HCT116 (cell line): Measurements from ENCODE around the gene TBXAS1.

Experiments used
- ELF1 ChIP-seq: IDR thresholded peaks from 2 replicates; pipeline ENCODE4 v1.6.1; 2012; ENCODE audit warnings: low read depth, borderline replicate concordance
- EZH2 ChIP-seq: fragments of 200-600 bp; sonication (generic); IDR thresholded peaks from 2 replicates; pipeline ENCODE4 v1.6.1; 2017; ENCODE audit warnings: antibody characterized with exemption, mixed run types
- EZH2phosphoT487 ChIP-seq: fragments of 200-600 bp; IDR thresholded peaks from 2 replicates; pipeline ENCODE4 v1.6.1; 2018; ENCODE audit warnings: antibody characterized with exemption, borderline replicate concordance
- JUND ChIP-seq: IDR thresholded peaks from 2 replicates; pipeline ENCODE4 v1.6.1; 2012
- POLR2A ChIP-seq: IDR thresholded peaks from 2 replicates; pipeline ENCODE4 v1.7.0; 2011; ENCODE audit warnings: borderline replicate concordance; ENCODE audit not compliant: insufficient read depth, insufficient read length; ENCODE audit errors: extremely low read depth
- POLR2AphosphoS5 ChIP-seq: IDR thresholded peaks from 2 replicates; pipeline ENCODE4 v1.6.1; 2011; ENCODE audit warnings: mild to moderate bottlenecking, low read depth, low read length, moderate library complexity
- RAD21 ChIP-seq: IDR thresholded peaks from 2 replicates; pipeline ENCODE4 v1.6.1; 2012; ENCODE audit warnings: low read depth, mild to moderate bottlenecking
- SIN3A ChIP-seq: IDR thresholded peaks from 2 replicates; pipeline ENCODE4 v1.6.1; 2012; ENCODE audit warnings: low read depth
- SRF ChIP-seq: IDR thresholded peaks from 2 replicates; pipeline ENCODE4 v1.6.1; 2012; ENCODE audit warnings: low read depth
- ZNF274 ChIP-seq: fragments of 200-500 bp; sonication (Bioruptor generic); IDR thresholded peaks from 2 replicates; pipeline ENCODE4 v1.6.1; 2014; ENCODE audit warnings: mild to moderate bottlenecking, low read depth, low read length, inconsistent platforms
- TF ChIP-seq, protein P1 (sequence below), 3 experiments: fragments of 200-600 bp in 1 of 3; sonication (generic) in 1 of 3; IDR thresholded peaks in 2 of 3; conservative IDR thresholded peaks in 1 of 3; 2 replicates each; pipeline ENCODE4 v1.5.1; 2012 to 2017; ENCODE audit warnings: low read depth in 2 of 3, low read length in 2 of 3, antibody characterized with exemption in 1 of 3, borderline replicate concordance in 1 of 3, control low read depth in 1 of 3, mild to moderate bottlenecking in 1 of 3, mixed read lengths in 1 of 3, mixed run types in 1 of 3, moderate library complexity in 1 of 3; ENCODE audit not compliant: insufficient read depth in 1 of 3
- TF ChIP-seq, protein P2 (sequence below): IDR thresholded peaks from 2 replicates; pipeline ENCODE4 v1.6.1; 2012
- TF ChIP-seq, protein P3 (sequence below): IDR thresholded peaks from 2 replicates; pipeline ENCODE4 v1.6.1; 2012; ENCODE audit warnings: low read depth
- TF ChIP-seq, protein P4 (sequence below): IDR thresholded peaks from 2 replicates; pipeline ENCODE4 v1.6.1; 2011; ENCODE audit warnings: mild to moderate bottlenecking, low read length, moderate library complexity; ENCODE audit not compliant: insufficient replicate concordance; ENCODE audit errors: extremely low read depth

DNA sequence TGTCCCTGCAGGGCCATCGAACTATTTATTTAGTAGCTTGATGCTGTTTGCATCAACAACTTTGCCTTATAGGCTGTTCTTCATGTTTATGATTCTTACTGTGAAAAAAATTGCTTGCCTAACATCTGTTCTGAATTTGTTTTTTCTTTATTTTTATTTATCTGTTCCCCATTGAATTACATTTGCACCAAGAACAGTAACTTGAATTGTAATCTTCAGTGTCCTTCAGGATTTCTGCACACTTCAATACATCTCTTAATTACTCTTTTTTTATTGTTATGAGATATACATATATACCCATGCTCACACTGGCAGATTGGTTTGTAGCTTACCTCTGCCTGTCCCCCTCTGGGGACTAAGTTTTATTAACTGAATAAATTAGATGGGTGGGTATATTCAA lies 64.4 kb downstream of the TBXAS1 start:
- TF ChIP-seq, protein P1, sequence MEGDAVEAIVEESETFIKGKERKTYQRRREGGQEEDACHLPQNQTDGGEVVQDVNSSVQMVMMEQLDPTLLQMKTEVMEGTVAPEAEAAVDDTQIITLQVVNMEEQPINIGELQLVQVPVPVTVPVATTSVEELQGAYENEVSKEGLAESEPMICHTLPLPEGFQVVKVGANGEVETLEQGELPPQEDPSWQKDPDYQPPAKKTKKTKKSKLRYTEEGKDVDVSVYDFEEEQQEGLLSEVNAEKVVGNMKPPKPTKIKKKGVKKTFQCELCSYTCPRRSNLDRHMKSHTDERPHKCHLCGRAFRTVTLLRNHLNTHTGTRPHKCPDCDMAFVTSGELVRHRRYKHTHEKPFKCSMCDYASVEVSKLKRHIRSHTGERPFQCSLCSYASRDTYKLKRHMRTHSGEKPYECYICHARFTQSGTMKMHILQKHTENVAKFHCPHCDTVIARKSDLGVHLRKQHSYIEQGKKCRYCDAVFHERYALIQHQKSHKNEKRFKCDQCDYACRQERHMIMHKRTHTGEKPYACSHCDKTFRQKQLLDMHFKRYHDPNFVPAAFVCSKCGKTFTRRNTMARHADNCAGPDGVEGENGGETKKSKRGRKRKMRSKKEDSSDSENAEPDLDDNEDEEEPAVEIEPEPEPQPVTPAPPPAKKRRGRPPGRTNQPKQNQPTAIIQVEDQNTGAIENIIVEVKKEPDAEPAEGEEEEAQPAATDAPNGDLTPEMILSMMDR (IDR thresholded peaks at IDR 0.05 in 2 of 3, conservative IDR thresholded peaks at IDR 0.05 in 1 of 3; ENCODE audit: borderline replicate concordance in 1 of 3, insufficient read depth in 1 of 3, low read depth in 2 of 3, low read length in 2 of 3): no peak
- TF ChIP-seq POLR2AphosphoS5 (no peak), ELF1 (no peak), JUND (no peak), EZH2 (no peak), ZNF274 (no peak), SIN3A (no peak), RAD21 (no peak), POLR2A (no peak), SRF (no peak), EZH2phosphoT487 (no peak)
- TF ChIP-seq, protein P2, sequence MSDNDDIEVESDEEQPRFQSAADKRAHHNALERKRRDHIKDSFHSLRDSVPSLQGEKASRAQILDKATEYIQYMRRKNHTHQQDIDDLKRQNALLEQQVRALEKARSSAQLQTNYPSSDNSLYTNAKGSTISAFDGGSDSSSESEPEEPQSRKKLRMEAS: no peak
- TF ChIP-seq, protein P3, sequence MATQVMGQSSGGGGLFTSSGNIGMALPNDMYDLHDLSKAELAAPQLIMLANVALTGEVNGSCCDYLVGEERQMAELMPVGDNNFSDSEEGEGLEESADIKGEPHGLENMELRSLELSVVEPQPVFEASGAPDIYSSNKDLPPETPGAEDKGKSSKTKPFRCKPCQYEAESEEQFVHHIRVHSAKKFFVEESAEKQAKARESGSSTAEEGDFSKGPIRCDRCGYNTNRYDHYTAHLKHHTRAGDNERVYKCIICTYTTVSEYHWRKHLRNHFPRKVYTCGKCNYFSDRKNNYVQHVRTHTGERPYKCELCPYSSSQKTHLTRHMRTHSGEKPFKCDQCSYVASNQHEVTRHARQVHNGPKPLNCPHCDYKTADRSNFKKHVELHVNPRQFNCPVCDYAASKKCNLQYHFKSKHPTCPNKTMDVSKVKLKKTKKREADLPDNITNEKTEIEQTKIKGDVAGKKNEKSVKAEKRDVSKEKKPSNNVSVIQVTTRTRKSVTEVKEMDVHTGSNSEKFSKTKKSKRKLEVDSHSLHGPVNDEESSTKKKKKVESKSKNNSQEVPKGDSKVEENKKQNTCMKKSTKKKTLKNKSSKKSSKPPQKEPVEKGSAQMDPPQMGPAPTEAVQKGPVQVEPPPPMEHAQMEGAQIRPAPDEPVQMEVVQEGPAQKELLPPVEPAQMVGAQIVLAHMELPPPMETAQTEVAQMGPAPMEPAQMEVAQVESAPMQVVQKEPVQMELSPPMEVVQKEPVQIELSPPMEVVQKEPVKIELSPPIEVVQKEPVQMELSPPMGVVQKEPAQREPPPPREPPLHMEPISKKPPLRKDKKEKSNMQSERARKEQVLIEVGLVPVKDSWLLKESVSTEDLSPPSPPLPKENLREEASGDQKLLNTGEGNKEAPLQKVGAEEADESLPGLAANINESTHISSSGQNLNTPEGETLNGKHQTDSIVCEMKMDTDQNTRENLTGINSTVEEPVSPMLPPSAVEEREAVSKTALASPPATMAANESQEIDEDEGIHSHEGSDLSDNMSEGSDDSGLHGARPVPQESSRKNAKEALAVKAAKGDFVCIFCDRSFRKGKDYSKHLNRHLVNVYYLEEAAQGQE: no peak
- TF ChIP-seq, protein P4, sequence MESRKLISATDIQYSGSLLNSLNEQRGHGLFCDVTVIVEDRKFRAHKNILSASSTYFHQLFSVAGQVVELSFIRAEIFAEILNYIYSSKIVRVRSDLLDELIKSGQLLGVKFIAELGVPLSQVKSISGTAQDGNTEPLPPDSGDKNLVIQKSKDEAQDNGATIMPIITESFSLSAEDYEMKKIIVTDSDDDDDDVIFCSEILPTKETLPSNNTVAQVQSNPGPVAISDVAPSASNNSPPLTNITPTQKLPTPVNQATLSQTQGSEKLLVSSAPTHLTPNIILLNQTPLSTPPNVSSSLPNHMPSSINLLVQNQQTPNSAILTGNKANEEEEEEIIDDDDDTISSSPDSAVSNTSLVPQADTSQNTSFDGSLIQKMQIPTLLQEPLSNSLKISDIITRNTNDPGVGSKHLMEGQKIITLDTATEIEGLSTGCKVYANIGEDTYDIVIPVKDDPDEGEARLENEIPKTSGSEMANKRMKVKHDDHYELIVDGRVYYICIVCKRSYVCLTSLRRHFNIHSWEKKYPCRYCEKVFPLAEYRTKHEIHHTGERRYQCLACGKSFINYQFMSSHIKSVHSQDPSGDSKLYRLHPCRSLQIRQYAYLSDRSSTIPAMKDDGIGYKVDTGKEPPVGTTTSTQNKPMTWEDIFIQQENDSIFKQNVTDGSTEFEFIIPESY: no peak
